Heart left ventricle (tissue), 13 donors: ENCODE results near the gene TAS2R1.

Experiments used
- POLR2A ChIP-seq, 2 donors: fragments of 450-650 bp; IDR thresholded peaks; one replicate each; pipeline ENCODE4 v1.6.1; 2017; ENCODE audit warnings: antibody characterized with exemption in 2 of 2, mild to moderate bottlenecking in 2 of 2, moderate library complexity in 2 of 2
- TF ChIP-seq, protein P1 (sequence below), 12 donors: fragments of 200-600 bp; sonication (generic) in 4 of 12; IDR thresholded peaks; one replicate each; pipeline versions ENCODE4 v1.5.0 to v1.8.0; 2018 to 2022; ENCODE audit warnings: antibody characterized with exemption in 12 of 12, mild to moderate bottlenecking in 5 of 12
- donor health status: ischemic (EF 13 %, LVEDD 7.1; RV severe dilation, severe dysfunction).
- donor health status: DM: no; HTN: yes; CAD: no.
- donor health status: DM: no; HTN: no; CAD: no.
- donor health status: ischemic (EF 25% LVEDD 6.9; RV normal size, moderate dysfunction).
- donor health status: ischemic (EF 25% LVEDD 5.7; RV mildly dilated, moderate dysfunction).
- donor health status: ischemic (EF 35%, LVEDD 5.7; RV mildly dilated, moderate dysfunction).
- donor health status: nonischemic (EF 11% LVEDD 7.7; RV severe dilation, severe dysfunction).
- donor health status: DM: yes; HTN: yes; CAD: no.
- donor health status: PGD.
- donor health status: ischemic (EF 29% LVEDD 5.4; RV normal size, mild dysfunction).
- donor health status: nonischemic (EF 23%, LVEDD 6.1; RV moderate dilation, normal function).

DNA sequence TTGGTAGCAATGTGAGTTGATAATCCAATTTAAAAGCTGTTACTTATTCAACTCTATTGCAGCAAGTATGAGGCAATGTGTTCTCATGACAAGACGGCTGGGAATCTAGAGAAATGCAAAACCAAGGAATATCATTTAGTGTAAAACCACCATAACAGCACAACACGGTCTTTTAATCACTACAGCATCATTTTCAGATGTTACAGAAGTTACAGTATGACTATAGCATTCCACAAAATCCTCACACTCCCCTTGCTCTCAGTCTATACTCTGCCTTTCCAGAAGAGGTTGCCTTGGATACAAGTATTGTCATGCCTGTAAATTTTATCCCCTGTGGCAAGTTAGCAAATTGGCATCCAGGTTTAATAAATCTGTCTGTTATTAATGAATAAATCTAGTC, 28.6 kb upstream of the TAS2R1 start:
- TF ChIP-seq, protein P1, sequence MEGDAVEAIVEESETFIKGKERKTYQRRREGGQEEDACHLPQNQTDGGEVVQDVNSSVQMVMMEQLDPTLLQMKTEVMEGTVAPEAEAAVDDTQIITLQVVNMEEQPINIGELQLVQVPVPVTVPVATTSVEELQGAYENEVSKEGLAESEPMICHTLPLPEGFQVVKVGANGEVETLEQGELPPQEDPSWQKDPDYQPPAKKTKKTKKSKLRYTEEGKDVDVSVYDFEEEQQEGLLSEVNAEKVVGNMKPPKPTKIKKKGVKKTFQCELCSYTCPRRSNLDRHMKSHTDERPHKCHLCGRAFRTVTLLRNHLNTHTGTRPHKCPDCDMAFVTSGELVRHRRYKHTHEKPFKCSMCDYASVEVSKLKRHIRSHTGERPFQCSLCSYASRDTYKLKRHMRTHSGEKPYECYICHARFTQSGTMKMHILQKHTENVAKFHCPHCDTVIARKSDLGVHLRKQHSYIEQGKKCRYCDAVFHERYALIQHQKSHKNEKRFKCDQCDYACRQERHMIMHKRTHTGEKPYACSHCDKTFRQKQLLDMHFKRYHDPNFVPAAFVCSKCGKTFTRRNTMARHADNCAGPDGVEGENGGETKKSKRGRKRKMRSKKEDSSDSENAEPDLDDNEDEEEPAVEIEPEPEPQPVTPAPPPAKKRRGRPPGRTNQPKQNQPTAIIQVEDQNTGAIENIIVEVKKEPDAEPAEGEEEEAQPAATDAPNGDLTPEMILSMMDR (IDR thresholded peaks at IDR 0.05), result no peak
- no peak for TF ChIP-seq POLR2A (IDR thresholded peaks at IDR 0.05)
